NCI-H1105 (cell line): ENCODE results near the gene SMARCAL1.
"Not testable (repeated sequence)": the region's sequence is repeated elsewhere in the genome, so short reads cannot be mapped to it uniquely, and the experiment has no call there.

Experiments used
- DNase-seq: peaks from one replicate; lab custom pipeline; 2025; lab: John Stamatoyannopoulos, UW

SMARCAL1 gene

DNA sequence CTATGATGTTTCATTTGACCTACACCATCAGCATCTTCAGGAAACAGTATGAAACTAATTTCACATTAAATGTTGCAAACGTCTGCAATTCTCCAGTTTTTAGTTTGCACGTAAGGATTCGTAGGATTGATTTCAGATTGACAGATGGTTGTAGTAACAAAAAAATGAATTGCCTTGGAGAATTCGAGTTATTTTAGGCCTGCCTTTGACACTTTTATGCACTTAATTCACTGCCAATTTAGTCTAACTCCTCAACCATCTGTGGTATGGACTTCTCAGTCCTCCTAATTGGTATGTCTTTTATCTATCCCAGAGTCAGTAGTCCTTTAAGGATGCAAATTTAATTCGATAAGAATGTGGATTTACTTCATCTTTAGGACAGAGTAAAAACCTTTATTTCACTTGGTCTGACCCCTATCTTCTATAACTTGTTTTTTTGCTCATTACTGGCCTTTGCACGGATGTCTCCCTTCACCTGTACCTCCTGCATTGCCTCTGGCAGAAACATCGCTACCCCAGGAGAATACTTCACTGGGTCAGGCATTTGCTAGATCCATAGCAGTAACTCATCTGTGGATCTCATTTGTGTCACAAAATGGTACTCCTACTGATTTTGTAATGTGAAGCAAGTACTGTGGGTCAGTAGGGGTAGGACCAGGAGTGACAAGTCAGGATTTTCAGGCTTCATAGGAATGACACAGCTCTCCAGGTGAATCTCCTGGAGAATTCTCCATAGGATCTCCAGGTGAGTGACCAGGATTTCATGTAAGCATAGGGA is 90.3 kb downstream of the SMARCAL1 start:
- DNase-seq = no peak

GRCh38 chr2:216503159-216503629 is 90.9 kb downstream of the SMARCAL1 start:
- DNase-seq = no peak

GRCh38 chr2:216503697-216504375 is 91.6 kb downstream of the SMARCAL1 start:
- no peak for DNase-seq

GRCh38 chr2:216504376-216504762 is 92.1 kb downstream of the SMARCAL1 start:
- DNase-seq = no peak

DNA sequence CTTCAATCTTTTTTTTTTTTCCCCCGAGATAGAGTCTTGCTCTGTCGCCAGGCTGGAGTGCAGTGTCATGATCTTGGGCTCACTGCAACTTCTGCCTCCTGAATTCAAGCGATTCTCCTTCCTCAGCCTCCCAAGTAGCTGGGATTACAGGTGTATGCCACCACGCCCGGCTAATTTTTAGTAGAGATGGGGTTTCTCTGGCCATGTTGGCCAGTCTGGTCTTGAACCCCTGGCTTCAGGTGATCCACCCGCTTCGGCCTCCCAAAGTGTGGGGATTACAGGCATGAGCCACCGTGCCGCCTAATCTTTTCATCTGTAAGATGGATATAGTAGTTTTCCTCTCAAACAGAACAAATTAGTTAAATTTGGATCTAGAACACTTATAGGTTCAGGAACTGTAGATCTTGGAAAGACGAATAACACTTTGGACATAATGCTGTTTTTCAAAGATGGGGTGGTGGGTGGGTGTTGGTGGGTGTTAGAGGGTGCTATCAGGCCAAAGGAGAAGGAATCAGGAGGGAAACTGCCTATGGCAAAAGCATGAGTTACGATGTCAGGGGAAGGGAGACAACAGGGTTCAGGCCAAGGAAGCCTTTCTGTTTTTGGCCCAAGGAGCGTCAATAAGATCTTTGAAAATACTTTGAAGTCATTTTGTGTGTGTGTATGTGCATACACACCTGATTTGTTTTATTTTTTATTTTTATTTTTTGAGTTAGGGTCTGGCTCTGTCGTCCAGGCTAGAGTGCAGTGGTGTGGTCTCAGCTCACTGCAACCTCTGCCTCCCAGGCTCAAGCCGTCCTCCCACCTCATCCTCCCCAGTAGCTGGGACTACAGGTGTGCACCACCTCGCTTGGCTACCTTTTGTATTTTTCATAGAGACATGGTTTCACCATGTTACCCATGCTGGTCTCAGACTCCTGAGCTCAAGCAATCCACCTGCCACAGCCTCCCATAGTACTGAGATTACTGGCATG is 93.1 kb downstream of the SMARCAL1 start:
- no peak for DNase-seq

DNA sequence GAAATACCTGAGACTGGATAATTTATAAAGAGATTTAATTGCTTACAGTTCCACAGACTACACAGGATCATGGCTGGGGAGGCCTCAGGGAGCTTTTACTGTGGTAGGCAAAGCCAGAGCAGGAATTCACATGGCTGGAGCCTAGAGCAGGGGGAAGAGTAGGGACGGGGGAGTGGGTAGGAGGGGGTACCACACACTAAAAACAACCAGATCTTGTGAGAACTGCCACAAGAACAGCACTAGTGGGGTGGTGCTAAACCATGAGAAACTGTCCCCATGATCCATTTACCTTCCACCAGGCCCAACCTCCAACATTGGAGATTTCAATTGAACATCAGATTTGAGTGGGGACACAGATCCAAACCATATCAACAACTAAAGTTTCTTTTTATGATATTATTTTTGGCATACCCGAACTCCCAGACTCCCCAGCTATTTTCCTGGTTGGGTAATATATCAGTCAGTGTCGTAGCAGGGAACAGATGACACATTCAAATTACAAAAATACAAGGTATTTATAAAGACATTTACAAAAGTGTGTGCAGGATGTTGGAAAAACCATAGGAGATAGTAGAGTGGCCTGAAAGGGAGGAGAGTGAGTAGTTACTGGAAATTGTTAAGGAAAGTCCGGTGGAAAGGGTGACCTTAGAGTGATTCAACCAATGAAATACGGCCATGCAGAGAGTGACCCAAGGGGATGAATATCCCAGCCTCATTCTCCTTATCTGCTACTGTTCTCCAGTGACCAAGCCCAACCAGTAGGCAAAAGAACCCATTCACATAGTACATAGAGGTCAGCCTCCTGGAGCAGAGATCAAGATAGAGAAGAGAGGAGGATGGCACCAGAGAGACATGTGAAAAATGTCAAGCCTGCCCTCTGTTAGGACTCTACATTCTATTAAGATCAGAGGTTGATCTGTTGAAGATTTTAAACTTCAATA is 95.2 kb downstream of the SMARCAL1 start:
- DNase-seq = no peak

- DNase-seq = no peak
These were observed 95.9 kb downstream of the SMARCAL1 start for GRCh38 chr2:216508229-216508628.

DNA sequence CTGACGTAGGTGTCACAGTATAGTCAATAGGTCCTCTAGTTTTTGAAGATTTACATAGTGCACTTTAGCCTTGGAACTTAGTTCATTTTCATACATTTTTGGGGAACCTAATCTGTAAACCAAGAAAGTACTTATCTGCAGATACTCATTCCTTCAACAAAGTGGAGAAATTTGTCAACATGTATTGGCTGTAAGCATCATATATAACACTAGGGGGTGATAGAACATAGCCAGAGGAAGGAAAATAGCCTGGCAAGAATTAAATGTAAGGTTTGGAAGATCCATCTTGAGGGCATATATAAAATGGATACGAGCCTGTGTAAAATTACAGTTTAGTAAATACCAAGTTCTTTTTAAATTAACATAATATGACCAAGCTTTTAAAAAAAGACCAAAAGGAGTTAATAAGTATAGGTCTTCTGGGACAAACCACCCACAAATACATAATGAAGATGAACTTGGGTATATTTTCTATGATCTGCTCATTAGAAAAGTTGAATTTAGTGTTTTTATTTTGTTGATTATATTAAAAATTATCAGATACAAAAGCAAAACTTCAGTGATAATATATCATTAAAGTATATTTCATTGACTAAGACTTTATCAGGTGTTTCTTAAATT is 104.6 kb downstream of the SMARCAL1 start:
- peak; percentile 35 for DNase-seq

GRCh38 chr2:216517447-216518225 is 105.4 kb downstream of the SMARCAL1 start:
- DNase-seq = no peak

- DNase-seq = not testable (repeated sequence)
These were observed 106.4 kb downstream of the SMARCAL1 start for GRCh38 chr2:216518566-216519119.

DNA sequence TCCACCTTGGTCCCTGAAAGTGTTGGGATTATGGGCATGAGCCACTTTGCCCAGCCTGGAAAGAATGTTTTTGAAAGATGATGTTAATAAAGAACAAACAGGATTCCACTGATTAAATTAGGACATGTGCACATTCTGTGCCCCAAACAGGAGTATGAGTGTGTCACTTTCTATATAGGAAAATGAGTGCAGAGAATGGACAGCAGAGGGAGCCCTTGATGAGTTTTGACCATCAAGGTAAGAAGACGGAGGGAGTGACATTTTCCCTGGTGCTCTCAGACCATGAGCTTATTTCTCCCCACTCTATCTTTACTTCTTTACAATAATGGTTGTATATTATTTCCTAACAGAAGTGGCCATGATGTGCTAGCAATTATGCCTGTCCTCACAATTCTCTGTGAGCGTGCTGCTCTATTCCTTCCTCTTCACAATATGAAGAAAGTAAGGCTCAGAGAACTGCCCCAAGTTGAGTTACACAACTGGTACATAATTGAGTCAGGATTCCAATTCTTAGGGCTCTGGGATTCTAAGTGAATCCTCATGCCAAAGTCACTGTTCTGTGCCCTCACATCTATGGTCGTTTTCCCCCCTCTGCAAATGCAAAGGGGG is 107.0 kb downstream of the SMARCAL1 start:
- peak; percentile 54 for DNase-seq

- no peak for DNase-seq
These were observed 107.8 kb downstream of the SMARCAL1 start for GRCh38 chr2:216520112-216520511.

DNA sequence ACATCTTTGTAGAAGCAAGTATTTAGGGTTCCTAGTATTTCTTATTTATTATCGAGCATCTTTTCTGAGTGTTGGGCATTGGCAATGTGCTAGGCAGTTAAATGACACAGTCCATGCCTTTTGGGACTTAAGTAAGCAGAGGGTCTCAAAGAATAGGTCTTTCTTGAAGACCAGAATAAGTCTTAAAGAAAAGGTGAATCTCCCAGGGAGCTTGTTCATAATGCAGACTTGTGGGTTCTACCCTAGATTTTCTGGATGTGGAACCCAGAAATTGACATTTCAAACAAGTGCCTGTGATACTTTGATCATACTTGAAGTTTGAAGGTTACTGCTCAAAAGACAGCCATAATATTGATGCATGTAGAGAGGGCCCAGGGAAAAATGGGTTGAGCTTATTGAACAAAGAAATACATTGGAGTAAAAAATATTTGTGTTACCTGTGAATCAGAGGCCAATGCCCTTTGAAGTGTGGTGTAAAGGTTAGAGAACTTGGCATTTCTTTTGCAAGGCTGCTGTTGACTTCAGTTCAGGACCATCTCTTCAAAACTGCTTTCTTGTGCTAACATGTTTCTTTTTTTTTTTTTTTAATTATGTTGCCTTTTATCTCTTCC is 110.7 kb downstream of the SMARCAL1 start:
- DNase-seq = no peak

GRCh38 chr2:216525972-216526371 is 113.7 kb downstream of the SMARCAL1 start:
- DNase-seq = no peak

DNA sequence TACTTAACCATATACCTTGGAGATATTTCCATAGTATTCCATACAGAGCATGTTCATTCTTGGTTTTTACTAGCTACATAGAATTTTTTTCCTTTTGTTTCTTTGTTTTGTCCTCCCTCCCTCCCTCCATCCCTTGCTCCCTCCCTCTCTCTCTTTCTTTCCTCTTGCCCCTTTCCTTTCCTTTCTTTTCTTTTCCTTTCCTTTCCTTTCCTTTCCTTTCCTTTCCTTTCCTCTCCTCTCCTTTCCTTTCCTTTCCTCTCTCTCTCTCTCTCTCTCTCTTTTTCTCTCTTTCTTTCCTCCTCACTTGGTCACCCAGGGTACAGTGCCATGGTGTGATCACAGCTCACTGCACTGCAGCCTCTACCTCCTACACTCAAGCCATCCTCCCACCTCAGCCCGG is 114.7 kb downstream of the SMARCAL1 start:
- DNase-seq = no peak

DNA sequence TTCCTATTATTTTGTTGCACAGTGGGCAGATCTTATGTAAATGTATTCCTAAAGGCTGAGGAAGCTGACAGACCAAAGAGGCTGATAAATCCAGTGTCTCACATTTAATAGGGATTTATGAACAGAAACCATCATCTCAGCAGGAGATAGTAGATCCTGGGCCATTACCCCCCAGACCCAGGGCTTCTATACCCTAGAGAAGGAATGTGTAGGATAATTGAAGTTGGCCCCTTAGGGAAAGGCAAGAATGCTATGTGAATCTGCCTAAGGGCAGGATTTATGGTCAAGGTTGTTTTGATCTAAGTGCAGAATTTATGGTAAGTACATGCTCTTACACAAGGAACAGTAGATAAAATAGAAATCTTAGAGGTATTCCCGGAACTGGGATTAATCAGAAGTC is 115.3 kb downstream of the SMARCAL1 start:
- DNase-seq = no peak

- no peak for DNase-seq
These were observed 120.3 kb downstream of the SMARCAL1 start for GRCh38 chr2:216532562-216532961.
